HG03520 (cell line): ENCODE measurements around the gene FUT2.
"Not testable (repeated sequence)": the region's sequence is repeated elsewhere in the genome, so short reads cannot be mapped to it uniquely, and the experiment has no call there.

ENCODE experiments used
- ATAC-seq: cut with Tn5 transposase; IDR thresholded peaks from one replicate; pipeline ENCODE4 v1.9.1; 2021; ENCODE audit warnings: mild to moderate bottlenecking, moderate library complexity; ENCODE audit not compliant: unreplicated experiment

The FUT2 gene

DNA sequence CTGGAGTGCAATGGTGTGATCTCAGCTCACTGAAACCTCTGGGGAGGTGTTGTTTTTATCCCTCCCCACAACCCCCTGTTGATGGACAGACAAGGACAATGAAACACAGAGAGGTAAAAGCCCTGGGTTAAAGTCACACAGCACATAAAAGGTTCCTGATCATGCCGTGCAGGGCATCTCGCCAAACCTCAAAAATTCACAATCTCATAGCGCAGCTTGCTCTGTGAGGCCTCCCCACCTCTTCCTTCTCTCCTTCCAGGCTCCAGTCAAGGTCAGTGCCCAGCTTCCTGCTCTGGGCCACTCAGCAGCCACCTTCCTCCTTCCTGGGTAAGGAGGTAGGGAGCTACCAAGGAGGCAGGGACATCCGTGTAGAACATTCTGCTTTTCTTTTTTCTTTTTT is 2.3 kb downstream of the FUT2 start:
- no peak for ATAC-seq

DNA sequence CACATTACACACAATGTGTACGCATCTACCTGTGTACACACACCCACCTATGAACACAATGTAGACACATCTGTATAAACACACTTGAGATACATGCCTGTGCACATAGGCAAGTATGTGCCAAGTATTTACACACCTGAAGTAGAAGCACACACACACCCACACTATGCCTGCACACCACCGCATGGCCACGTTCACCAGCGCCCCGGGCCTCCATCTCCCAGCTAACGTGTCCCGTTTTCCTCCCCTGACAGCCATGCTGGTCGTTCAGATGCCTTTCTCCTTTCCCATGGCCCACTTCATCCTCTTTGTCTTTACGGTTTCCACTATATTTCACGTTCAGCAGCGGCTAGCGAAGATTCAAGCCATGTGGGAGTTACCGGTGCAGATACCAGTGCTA is 6.9 kb downstream of the FUT2 start:
- no peak for ATAC-seq

DNA sequence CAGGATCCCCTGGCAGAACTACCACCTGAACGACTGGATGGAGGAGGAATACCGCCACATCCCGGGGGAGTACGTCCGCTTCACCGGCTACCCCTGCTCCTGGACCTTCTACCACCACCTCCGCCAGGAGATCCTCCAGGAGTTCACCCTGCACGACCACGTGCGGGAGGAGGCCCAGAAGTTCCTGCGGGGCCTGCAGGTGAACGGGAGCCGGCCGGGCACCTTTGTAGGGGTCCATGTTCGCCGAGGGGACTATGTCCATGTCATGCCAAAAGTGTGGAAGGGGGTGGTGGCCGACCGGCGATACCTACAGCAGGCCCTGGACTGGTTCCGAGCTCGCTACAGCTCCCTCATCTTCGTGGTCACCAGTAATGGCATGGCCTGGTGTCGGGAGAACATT is 7.5 kb downstream of the FUT2 start:
- ATAC-seq, result no peak

DNA sequence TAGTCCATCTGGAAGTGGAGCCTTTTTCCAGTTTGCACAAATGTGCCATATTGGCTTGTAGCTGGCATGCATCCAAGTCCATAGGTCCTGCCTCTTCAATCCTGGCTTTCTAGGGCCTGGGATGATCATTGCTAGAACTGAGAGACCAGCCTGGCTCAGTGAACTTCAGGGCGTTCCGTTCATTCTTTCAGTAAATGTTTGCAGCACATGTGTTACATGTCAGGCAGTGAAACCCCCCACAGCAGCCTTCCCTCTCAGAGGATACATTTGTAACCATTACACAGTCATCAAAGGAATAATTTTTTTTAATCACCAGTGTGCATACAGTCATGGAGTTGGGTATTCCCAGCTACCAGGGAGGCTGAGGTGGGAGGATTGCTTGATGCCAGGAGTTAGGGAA is 9.7 kb downstream of the FUT2 start:
- ATAC-seq, result no peak

DNA sequence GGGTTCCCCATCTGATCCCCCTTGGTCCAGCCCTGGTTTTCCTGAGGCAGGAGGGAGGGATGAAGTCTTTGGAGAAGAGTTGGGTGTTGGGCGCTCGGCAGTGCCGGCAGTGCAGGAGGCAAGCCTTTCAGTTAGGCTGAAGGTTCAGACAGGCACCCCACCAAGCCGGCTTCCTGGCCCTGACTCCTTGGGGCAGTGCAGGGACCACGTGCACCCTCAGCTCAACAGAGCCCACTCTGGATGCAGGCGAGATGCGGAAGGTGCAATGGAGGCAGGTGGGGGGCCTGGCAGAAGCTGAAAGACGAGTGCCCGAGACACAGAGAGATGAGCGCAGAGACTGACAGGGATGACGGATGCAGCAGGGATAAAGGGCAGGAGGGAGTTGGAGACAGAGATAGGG is 12.7 kb downstream of the FUT2 start:
- no peak for ATAC-seq

DNA sequence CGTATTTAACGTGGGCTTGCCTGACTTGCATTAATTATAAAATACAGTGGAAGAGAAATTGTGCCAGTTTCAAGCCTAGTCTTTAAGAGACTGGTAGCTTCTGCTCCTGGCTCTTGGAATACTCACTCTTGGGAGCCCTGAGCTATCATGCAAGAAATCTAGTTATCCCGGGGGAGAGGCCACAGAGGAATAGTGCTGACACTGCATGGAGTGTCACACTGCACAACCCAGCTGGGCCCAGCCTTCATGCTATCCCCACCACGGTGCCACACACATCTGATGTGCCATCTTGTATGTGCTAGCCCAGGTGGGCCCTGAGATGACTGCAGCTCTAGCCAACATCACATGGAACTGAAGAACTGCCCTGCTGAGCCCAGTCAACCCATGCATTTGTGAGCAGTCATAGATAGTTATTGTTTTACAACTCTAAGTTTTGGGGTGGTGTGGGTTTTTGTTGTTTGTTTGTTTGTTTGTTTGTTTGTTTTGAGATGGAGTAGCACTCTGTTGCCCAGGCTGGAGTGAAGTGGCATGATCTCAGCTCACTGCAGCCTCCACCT is 15.4 kb downstream of the FUT2 start:
- ATAC-seq, result no peak

DNA sequence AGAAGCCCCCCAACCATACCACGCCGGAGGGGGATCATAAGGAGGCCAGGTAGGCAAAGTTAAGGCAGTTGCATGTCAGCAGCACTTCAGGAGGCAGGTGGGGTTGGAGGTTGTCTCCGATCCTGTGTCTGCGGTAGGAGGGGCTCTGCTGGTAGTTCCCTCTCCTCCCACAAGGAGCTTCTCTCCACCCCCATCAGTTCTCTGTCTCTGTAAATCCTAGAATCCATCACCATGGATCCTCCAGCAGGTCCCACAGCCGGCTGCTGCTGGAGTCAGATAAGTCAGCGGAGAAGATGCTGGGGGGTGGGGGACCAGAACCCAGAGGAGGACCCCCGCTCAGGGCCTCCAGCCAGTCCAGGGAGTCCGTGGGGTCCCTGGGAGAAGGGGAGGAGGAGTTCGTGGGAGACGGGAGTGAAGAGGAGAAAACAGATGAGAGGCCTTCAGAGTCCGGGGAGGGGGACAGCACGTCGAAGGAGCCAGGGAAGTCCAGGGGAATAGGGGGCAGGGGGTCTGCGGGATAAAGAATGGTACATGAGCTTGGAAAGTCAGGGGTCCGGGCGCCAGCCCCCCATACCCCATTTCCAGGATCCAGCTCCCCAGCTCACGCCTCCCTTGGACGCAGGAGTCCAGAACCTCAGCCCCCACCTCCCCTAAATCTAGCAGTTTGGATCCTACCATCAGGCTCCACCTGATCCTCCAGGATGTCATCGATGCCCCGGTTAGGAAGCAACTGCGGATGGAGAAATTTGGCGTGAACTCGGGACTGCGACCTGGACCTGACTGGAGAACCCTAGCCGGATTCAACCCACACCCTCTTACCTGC is 17.5 kb downstream of the FUT2 start:
- ATAC-seq, result no peak

DNA sequence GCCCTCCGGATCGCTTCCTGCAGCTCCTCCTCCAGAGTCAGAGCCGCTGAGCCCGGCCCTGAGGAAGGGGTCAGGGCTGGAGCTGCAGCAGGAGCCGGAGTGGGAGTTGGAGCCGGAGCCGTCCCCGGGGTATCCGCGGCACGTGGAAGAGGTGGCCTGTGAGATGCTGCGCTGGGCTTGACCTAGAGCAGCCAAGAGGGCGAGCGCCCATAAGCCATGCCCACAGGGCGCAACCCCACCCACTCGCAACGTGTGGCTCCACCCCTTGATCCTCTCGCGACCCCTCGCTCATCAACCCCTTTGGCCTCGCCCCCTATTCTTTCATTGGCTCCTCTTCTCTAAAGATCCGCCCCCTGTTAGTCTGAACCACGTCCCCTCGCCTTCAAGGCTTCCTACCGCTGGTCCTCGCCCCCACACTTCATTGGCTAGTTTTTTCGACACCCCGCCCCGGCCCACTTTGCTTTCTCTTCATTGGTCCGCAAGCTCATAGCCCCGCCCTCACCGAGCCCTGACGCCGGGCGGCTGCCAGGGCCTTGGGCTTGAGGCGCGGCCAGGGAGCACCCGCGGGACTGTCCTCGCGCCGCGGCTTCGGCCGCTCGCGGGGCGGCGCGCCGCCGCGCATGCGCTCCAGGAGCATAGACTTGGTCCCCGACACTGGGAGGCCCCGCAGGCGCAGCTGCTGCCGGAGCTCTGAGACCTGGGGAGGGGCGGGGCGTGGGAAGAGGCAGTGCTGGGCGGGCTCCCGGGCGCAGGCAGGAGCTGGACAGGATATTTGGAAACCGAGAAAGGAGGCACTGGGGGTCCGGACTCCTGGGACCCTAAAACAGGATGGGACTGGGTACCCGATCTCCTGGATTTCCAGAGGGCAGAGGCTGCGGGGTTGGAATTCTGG is 18.3 kb downstream of the FUT2 start:
- ATAC-seq, result peak; percentile 81

DNA sequence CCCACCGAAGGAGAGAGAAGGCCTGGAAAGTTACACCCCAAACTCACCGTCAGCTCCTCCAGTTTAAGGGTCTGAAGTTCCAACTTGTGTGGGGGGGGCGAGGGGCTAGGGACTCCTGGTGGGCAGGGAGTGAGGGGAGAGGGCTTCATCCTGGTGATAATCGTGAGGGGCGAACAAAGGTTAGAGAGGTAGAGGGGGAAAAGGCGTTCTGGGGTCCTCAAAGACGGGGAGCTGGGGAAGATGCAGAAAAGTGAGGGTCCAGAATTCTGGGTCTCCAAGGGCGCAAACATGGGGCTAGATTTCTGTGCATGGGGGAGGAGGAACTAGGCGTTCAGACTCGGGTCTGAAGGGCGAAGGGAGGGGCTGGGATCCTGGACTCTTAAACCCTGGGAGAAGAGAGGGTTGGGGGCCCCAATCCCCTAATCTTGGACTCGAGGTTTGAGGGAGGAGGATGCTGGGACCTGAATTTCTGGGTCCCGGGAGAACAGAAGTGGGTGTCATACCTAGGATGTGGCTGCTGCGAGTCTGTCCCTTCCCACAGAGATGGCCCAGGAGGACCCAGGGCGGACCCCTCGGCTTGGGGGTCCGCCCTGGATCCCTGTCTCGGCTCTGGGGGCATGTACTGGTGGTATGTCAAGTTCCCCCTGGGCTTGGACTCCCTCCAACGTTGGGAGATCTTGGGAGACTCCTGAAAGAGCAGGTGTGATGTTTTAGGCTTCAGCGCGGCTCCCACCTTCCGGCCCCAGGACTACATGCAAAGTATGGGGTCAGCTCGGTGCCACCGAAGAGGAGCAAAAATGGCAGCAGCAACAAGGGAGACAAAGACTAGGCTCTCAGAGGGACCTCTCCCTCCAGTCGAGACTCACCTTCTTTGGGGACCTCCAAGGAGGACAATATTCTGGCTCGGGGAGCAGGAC is 19.2 kb downstream of the FUT2 start:
- no peak for ATAC-seq

DNA sequence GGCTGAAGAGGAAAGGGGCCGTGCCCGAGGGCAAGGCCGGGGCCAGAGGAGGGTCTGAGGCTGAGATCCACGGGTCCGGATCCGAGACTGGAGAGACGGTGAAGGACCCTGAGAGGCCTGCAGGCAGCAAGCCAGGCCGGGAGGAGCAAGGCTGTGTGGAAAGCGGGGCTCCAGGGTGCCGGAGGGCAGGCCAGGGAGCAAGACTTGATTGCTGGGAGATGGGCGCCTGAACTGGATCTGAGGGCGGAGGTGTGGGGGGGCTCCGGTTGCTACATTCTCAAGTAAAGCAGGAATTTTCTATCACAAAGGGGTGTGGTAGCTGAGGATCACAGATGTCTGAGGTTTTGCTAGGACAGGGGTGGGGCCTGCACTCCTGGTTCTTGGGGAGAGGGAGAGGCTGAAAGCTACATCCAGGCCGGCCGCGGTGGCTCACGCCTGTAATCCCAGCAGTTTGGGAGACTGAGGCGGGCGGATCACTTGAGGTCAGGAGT is 20.0 kb downstream of the FUT2 start:
- ATAC-seq, result no peak

DNA sequence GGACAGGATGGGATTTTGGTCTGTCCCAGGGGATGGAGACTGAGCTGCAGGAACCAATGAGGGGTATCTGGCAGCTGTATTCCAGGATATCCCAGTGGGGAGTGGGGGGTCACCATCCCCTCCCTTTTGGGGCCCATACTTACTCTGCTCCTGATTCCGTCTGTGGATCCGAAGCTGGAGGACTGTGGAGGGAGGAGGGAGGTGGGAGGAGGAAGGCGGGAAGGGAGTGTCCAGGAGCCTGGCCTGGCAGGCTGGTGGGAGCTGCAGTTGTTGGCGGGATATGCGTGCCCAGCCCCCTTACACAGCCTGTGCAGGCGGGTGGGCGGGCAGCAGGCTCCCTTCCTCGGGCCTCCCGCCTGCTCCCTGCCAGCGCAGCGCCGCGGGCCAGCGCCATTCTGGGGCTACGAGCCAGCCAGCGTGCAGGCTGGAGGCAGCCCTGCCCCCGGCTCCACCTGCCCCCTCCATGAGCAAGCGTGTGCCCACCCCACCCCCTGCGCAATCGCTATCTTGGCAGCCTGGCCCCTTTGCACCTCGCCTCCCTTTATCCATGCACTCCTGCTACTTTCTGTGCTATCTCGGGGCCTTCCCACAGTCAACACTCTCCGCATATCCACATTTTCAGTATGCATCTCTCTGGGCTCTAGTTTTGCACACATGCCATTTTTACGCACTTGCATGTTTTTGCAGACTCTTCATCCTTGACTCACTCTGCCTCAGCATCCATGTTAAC is 21.0 kb downstream of the FUT2 start:
- ATAC-seq, result no peak

DNA sequence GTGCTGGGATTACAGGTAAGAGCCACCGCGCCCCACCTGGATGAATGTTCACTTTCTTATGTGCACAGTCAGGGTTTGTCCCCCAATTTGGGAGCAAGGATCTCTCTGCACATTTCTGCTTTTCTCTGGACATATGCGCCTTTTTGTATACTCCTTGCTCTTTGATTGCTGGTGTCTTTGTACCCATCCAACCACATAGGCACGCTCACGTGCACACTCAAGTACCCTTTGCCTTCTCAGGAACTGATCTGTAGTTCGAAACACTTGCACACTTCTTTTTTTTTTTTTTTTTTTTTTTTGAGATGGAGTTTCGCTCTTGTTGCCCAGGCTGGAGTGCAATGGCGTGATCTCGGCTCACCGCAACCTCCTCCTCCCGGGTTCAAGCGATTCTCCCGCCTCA is 22.3 kb downstream of the FUT2 start:
- ATAC-seq, result not testable (repeated sequence)

DNA sequence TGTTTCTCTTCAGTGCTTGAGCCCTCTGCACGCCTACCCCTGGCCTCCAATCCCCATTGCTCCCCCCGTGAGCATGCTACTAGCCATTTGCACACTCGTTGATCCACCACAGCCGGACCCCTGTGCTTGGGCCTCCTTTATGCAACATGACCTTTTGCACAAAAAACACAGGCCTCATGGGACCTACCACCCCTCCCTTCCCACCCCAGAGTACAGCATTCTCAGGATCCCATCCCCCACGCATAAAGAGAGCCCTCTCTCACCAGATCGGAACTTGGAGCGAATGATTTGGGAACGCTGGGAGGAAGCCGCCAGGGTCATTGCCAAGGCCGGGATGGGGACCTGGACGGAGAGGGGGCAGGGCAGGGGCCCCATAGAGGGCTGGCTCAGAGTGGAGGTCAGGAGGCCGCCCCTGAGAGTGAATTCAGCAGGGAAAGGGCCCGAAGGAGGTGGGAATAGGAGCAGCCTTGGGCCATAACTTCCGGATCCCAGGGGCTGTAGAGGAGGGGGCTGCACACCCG is 23.0 kb downstream of the FUT2 start:
- no peak for ATAC-seq

DNA sequence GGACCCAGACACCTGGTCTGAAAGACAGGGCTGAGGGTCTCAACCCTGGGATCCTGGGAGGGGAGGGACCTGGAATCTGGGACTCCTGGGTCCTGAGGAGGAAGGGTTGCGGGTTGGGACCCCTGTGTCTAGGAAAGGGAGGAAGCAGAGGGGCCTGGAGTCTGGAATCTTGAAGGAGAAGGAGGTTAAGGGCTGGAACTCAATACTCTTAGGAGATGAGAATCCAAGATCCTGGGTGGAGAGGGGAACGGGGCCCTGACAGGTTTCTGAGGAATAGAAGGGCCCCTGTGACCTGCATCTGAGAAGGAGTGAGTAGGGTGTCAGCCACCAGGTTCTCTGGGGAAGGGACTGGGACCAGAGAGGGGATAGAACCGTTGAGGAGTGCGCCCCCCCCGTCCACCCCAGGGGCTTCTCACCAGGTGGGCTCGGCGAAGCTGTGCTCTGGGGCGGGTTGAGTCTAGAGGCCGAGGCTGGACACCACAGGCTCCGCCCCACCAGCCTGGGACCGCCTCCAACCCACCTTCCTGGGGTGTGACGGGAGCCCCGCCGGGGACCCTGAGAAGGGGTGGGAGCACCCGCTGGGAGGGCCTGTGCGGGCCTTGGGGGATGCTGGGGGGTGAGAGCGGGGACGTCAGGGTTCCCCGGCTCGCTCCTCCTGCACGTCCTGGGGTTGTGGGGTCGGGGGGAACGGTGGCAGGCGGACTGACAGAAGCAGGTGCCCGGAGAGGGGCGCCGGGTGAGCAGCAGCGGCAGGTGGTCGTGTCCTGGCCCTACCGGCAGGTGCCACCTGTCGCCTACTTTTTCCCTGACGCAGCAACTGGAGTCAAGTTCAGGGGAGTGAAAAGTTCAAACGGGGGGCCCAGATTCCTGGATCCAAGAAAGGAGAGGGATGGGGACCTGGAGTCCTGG is 23.7 kb downstream of the FUT2 start, which contains the start of gene MAMSTR:
Gene MAMSTR, minus strand, starts transcription at position 463 of the 909 bp plus-strand sequence. CDS start 694 bp downstream, outside the sequence.
- no peak for ATAC-seq

DNA sequence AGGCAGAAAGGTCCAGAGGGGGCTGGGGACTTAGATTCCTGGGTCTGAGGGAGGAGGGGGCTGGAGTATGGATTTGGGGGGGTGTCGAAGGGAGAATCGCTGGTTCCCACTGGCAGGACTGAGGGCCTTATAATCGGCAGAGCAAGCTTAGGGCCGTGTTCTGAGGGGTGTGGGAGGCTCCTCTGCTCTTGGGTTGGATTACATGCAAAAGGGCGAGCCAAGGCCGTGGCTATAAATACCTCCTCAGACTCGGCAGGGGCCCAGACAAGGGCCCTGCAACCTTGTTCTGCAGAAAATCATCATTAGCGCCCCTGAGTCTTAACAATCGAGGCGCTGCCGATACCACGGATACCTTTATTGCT is 24.5 kb downstream of the FUT2 start:
- no peak for ATAC-seq

DNA sequence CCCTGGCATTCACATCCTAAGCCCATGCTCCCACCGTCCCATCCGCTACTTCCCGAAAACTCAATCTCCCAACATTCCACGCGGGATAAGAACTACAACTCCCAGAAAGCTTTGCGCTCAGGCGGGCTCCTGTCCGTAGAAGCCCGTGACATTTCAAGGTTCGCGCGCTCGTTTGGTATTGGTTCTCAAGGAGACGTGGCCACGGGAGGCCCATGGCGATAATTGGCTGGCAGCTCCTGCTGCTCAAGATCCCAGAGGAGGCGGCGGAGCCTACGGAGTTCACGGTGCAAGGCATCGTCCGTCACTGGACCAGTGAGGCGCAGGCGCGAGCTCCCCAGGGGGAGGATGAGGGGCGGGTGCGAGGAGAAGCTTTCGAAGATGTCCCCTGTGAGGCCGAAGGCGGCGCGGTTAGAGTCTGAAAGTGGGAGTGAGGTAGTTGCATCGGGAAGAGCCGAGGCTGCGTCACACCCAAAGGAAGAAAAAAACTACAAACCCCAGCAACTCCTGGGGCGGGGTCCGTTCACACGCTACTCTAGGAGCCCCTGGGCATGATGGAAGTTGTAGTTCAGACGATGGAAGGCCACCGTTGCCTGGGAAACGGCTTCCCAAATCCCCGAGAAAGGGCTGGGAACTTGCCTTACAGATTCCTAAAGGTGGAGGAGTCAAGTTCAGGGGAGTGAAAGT is 25.0 kb downstream of the FUT2 start:
- ATAC-seq, result peak; percentile 67

DNA sequence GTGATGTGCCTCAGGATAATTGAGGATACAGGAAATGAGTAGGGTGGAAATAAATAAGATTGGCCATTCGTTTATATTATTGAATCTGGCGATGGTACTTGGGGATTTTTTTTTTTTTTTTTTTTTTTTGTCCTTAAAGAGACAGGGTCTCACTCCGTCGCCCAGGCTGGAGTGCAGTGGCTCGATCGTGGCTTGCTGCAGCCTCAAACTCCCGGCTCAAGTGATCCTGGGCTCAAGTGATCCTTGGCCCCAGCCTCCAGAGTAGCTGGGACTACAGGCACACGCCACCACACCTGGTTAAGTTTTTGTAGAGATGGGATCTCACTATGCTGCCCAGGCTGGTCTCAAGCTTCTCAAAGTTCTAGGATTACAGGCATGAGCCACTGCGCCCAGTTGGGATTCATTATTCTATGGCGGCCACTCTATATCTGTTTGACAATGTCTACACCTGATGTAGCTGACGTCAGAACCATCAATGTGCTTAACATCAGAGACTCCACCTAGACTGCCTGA is 26.5 kb downstream of the FUT2 start:
- ATAC-seq, result no peak
